Measurements from ENCODE around the gene RNF215. TPM values are rescaled to one million over a fixed set of nuclear protein-coding genes. Genes with fewer than 3 reads are reported as not detected.

The RNF215 gene
- total and polyA plus RNA-seq, 2 of the 13 experiments (the other 11 are each of a cell fraction or from before 2014, with no cell fraction given): 5.3 to 6.1 TPM

GRCh38 chr22:30386960-30387827, at the start of gene RNF215 (continued):
- TF ChIP-seq PRDM10 (CRISPR knock-in tag; IDR thresholded peaks at IDR 0.05; ENCODE audit: low read depth): no peak
- no peak for TF ChIP-seq ZNF737 (CRISPR knock-in tag; IDR thresholded peaks at IDR 0.05; ENCODE audit: borderline replicate concordance)
- no peak for TF ChIP-seq GZF1 (CRISPR knock-in tag; IDR thresholded peaks at IDR 0.05)
- 0 out of 2 replicates have a peak, but pooled peaks have one; percentile 17 for TF ChIP-seq KAT8 (CRISPR knock-in tag; IDR thresholded peaks at IDR 0.05)
- TF ChIP-seq, protein P1, sequence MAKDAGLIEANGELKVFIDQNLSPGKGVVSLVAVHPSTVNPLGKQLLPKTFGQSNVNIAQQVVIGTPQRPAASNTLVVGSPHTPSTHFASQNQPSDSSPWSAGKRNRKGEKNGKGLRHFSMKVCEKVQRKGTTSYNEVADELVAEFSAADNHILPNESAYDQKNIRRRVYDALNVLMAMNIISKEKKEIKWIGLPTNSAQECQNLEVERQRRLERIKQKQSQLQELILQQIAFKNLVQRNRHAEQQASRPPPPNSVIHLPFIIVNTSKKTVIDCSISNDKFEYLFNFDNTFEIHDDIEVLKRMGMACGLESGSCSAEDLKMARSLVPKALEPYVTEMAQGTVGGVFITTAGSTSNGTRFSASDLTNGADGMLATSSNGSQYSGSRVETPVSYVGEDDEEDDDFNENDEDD (CRISPR knock-in tag; IDR thresholded peaks at IDR 0.05; ENCODE audit: borderline replicate concordance): peak; percentile 31; the same call in 1 of the 2 replicates
- TF ChIP-seq KDM2A (CRISPR knock-in tag; IDR thresholded peaks at IDR 0.05; ENCODE audit: borderline replicate concordance, low read depth): 0 out of 2 replicates have a peak, but pooled peaks have one; percentile 40
- no peak for TF ChIP-seq ZNF20 (CRISPR knock-in tag; IDR thresholded peaks at IDR 0.05)
- peak; percentile 43 for TF ChIP-seq SAP130 (CRISPR knock-in tag; IDR thresholded peaks at IDR 0.05; ENCODE audit: low read depth)
- TF ChIP-seq PLSCR1 (CRISPR knock-in tag; IDR thresholded peaks at IDR 0.05; ENCODE audit: borderline replicate concordance): no peak
- TF ChIP-seq, protein P2, sequence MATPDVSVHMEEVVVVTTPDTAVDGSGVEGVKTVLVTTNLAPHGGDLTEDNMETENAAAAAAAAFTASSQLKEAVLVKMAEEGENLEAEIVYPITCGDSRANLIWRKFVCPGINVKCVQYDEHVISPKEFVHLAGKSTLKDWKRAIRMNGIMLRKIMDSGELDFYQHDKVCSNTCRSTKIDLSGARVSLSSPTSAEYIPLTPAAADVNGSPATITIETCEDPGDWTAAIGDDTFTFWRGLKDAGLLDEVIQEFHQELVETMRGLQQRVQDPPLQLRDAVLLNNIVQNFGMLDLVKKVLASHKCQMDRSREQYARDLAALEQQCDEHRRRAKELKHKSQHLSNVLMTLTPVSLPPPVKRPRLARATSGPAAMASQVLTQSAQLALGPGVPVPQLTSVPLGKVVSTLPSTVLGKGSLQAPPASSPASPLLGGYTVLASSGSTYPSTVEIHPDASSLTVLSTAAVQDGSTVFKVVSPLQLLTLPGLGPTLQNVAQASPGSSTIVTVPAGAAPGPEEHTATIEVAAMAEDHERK (CRISPR knock-in tag; IDR thresholded peaks at IDR 0.05; ENCODE audit: low read depth): no peak
- TF ChIP-seq ZKSCAN1 (IDR thresholded peaks at IDR 0.05; ENCODE audit: low read length): no peak
- no peak for TF ChIP-seq FIP1L1 (IDR thresholded peaks at IDR 0.05; ENCODE audit: borderline replicate concordance, insufficient read depth, low read depth, low read length)
- TF ChIP-seq AGO2 (optimal IDR thresholded peaks at IDR 0.05; ENCODE audit: low read depth, low read length): no peak
- TF ChIP-seq ZNF660 (CRISPR knock-in tag; IDR thresholded peaks at IDR 0.05; ENCODE audit: borderline replicate concordance, low read depth): no peak
- TF ChIP-seq ZSCAN29 (CRISPR knock-in tag; conservative IDR thresholded peaks at IDR 0.05): no peak
